Caco-2 (cell line): ENCODE results near the gene RRP8. TPM values are rescaled to one million over a fixed set of nuclear protein-coding genes. Genes with fewer than 3 reads are reported as not detected.

ENCODE experiments used
- BruUV-seq: library from RNA; stranded (reverse); fragments of 400-500 nt; replicated peaks from 2 replicates; lab custom pipeline; 2021; lab: Mats Ljungman, UMichigan
- CTCF ChIA-PET: fragments of 300-600 bp; sonication (Branson Sonifier 250); formaldehyde crosslinking; loops from one replicate; lab custom pipeline; 2022; ENCODE audit warnings: antibody characterized with exemption; lab: Charles Lee
- POLR2A ChIA-PET: fragments of 300-600 bp; sonication (Branson Sonifier 250); formaldehyde crosslinking; loops from one replicate; lab custom pipeline; 2022; ENCODE audit warnings: antibody characterized with exemption; lab: Charles Lee
- DNase-seq, 2 experiments: peaks; one replicate each; pipeline versions ENCODE4 v3.0.0 to v3.0.0-alpha.2; 2020 to 2022
- H3K27me3 ChIP-seq: replicated peaks from 2 replicates; pipeline ENCODE4 v1.6.0; 2011; ENCODE audit warnings: low read length; ENCODE audit not compliant: control insufficient read depth, insufficient read depth
- H3K36me3 ChIP-seq: 2 replicates; pipeline ENCODE4 v1.5.1; 2011; ENCODE audit warnings: low read length; ENCODE audit not compliant: control insufficient read depth, insufficient read depth
- H3K4me1 ChIP-seq: fragments of 250-450 bp; sonication (Bioruptor Pico); 2 replicates; pipeline ENCODE4 v1.5.1; 2020; ENCODE audit warnings: mild to moderate bottlenecking
- H3K4me3 ChIP-seq: 2 replicates; pipeline ENCODE4 v1.5.1; 2011; ENCODE audit warnings: low read depth, mild to moderate bottlenecking, control low read depth, low read length
- H3K9me3 ChIP-seq: fragments of 250-450 bp; sonication (Bioruptor Pico); 2 replicates; pipeline ENCODE4 v1.5.1; 2020; ENCODE audit warnings: mild to moderate bottlenecking, moderate library complexity
- H3K27ac Mint-ChIP-seq: one replicate; pipeline ENCODE4 v1.8.0; 2022; ENCODE audit warnings: mixed read lengths; ENCODE audit not compliant: unreplicated experiment
- H3K27me3 Mint-ChIP-seq: one replicate; pipeline ENCODE4 v1.8.0; 2022; ENCODE audit warnings: mixed read lengths; ENCODE audit not compliant: insufficient read depth, unreplicated experiment
- H3K36me3 Mint-ChIP-seq: one replicate; pipeline ENCODE4 v1.8.0; 2022; ENCODE audit warnings: mild to moderate bottlenecking, mixed read lengths; ENCODE audit not compliant: insufficient read depth, unreplicated experiment
- H3K4me1 Mint-ChIP-seq: one replicate; pipeline ENCODE4 v1.8.0; 2022; ENCODE audit warnings: low read depth, mixed read lengths; ENCODE audit not compliant: unreplicated experiment
- H3K4me3 Mint-ChIP-seq: one replicate; pipeline ENCODE4 v1.8.0; 2022; ENCODE audit warnings: mild to moderate bottlenecking, moderate library complexity, mixed read lengths; ENCODE audit not compliant: unreplicated experiment
- H3K9me3 Mint-ChIP-seq: one replicate; pipeline ENCODE4 v1.8.0; 2022; ENCODE audit warnings: mixed read lengths; ENCODE audit not compliant: unreplicated experiment
- intact Hi-C: fragments of 100-400 bp; cut with micrococcal nuclease; formaldehyde crosslinking; loops from one replicate; pipeline ENCODE4 v1.10.0; 2022; ENCODE audit not compliant: unreplicated experiment
- total RNA-seq: library from RNA; stranded (reverse); gene quantifications from 2 replicates; pipeline ENCODE4 v1.2.3, GENCODE V29; 2022
- TF ChIP-seq, protein P1 (sequence below), 2 experiments: fragments of 200-600 bp in 1 of 2; IDR thresholded peaks; 1 replicate in 1 of 2; 2 replicates in 1 of 2; pipeline versions ENCODE4 v1.5.1 to v1.8.0; 2011 to 2022; ENCODE audit warnings: antibody characterized with exemption in 1 of 2, control low read depth in 1 of 2, inconsistent platforms in 1 of 2, low read depth in 1 of 2, low read length in 1 of 2, mild to moderate bottlenecking in 1 of 2, moderate library complexity in 1 of 2; ENCODE audit not compliant: insufficient read depth in 1 of 2, severe bottlenecking in 1 of 2, unreplicated experiment in 1 of 2

Gene RRP8
- total RNA-seq, 1 experiment from 2014 or later, result 21.0 TPM

DNA sequence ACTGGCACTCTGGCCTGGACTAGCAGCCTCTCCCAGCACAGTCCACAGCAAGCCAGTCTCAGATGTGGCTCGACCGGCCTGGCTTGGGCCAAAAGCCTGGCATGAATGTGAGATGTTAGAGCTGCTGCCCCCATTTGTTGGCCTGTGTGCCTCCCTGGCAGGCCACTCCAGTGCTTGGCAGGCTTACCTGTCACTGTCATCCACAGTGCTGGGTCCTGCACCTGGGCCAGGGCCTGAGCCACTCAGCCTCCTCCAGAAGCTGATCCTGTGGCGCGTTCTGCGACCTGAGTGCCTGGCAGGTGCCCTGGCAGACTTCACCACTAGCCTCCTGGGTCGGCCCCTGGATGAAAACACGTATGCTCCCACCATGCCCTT, 36.1 kb downstream of the RRP8 start:
- TF ChIP-seq, protein P1, sequence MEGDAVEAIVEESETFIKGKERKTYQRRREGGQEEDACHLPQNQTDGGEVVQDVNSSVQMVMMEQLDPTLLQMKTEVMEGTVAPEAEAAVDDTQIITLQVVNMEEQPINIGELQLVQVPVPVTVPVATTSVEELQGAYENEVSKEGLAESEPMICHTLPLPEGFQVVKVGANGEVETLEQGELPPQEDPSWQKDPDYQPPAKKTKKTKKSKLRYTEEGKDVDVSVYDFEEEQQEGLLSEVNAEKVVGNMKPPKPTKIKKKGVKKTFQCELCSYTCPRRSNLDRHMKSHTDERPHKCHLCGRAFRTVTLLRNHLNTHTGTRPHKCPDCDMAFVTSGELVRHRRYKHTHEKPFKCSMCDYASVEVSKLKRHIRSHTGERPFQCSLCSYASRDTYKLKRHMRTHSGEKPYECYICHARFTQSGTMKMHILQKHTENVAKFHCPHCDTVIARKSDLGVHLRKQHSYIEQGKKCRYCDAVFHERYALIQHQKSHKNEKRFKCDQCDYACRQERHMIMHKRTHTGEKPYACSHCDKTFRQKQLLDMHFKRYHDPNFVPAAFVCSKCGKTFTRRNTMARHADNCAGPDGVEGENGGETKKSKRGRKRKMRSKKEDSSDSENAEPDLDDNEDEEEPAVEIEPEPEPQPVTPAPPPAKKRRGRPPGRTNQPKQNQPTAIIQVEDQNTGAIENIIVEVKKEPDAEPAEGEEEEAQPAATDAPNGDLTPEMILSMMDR (IDR thresholded peaks at IDR 0.05; ENCODE audit: insufficient read depth in 1 of 2, low read depth in 1 of 2, low read length in 1 of 2, severe bottlenecking in 1 of 2, unreplicated experiment in 1 of 2), result no peak
- Mint-ChIP-seq H3K27ac (no peak overlapping the region), H3K4me1 (no peaks in the 10 kb centered on the region), H3K4me3 (no peak overlapping the region), H3K27me3 (no peaks in the 10 kb centered on the region), H3K36me3 (no peaks in the 10 kb centered on the region), H3K9me3 (no peaks in the 10 kb centered on the region)
- Histone ChIP-seq H3K36me3 (no peaks in the 10 kb centered on the region), H3K4me3 (no peak overlapping the region), H3K9me3 (no peaks in the 10 kb centered on the region), H3K4me1 (no peaks in the 10 kb centered on the region), H3K27me3 (no peaks in the 10 kb centered on the region)
- ChIA-PET POLR2A (no interaction called here), CTCF (no interaction called here)
- BruUV-seq, result no TSS peak
- intact Hi-C loops, result no loop called here
- DNase-seq, result no peak

DNA sequence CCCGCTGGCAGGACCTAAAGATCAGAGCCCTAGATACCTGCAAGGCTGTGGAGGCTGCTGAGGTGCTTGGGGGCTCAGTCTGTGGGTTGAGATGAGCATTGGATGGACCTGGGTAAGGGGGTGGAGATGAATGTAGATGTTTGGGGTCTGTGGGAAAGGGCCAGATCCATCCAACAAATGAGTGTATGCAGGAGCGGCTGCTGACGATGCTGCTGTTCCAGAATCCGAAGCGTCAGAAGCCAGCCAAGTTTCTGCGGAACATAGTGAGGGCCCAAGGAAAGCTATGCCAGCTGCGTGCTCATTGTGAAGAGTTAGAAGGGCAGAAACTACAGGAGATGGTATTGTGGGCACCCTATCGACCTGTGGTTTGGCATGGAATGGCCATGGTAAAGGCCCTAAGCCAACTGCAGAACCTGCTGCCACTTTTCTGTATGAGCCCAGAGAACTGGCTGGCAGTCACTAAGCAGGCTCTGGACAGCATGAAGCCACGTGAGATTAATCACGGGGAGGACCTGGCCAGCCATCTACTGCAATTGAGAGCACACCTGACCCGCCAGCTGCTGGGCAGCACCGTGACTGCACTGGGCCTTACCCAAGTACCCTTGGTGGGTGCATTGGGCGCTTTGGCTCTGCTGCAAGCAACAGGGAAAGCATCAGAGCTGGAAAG, 36.6 kb downstream of the RRP8 start:
- Mint-ChIP-seq H3K4me1 (no peaks in the 10 kb centered on the region), H3K4me3 (no peak overlapping the region), H3K9me3 (no peaks in the 10 kb centered on the region), H3K36me3 (no peaks in the 10 kb centered on the region), H3K27me3 (no peaks in the 10 kb centered on the region), H3K27ac (no peak overlapping the region)
- no peaks in the 10 kb centered on the region for H3K4me1 ChIP-seq
- H3K9me3 ChIP-seq, result no peaks in the 10 kb centered on the region
- no TSS peak for BruUV-seq
- DNase-seq, result no peak
- CTCF ChIA-PET, result no interaction called here
- H3K36me3 ChIP-seq, result no peaks in the 10 kb centered on the region
- TF ChIP-seq, protein P1 (IDR thresholded peaks at IDR 0.05; ENCODE audit: insufficient read depth in 1 of 2, low read depth in 1 of 2, low read length in 1 of 2, severe bottlenecking in 1 of 2, unreplicated experiment in 1 of 2), result no peak
- POLR2A ChIA-PET, result no interaction called here
- no peak overlapping the region for H3K4me3 ChIP-seq
- intact Hi-C loops, result no loop called here
- H3K27me3 ChIP-seq, result no peaks in the 10 kb centered on the region

GRCh38 chr11:6565988-6566703, 37.3 kb downstream of the RRP8 start:
- H3K36me3 Mint-ChIP-seq, result no peaks in the 10 kb centered on the region
- H3K4me1 Mint-ChIP-seq, result no peaks in the 10 kb centered on the region
- DNase-seq, result no peak
- ChIA-PET POLR2A (no interaction called here), CTCF (no interaction called here)
- Histone ChIP-seq H3K4me3 (no peak overlapping the region), H3K27me3 (no peaks in the 10 kb centered on the region), H3K4me1 (no peaks in the 10 kb centered on the region), H3K36me3 (no peaks in the 10 kb centered on the region), H3K9me3 (no peaks in the 10 kb centered on the region)
- H3K4me3 Mint-ChIP-seq, result no peak overlapping the region
- no TSS peak for BruUV-seq
- TF ChIP-seq, protein P1 (IDR thresholded peaks at IDR 0.05; ENCODE audit: insufficient read depth in 1 of 2, low read depth in 1 of 2, low read length in 1 of 2, severe bottlenecking in 1 of 2, unreplicated experiment in 1 of 2), result no peak
- H3K27ac Mint-ChIP-seq, result no peak overlapping the region
- no peaks in the 10 kb centered on the region for H3K27me3 Mint-ChIP-seq
- intact Hi-C loops, result no loop called here
- H3K9me3 Mint-ChIP-seq, result no peaks in the 10 kb centered on the region
